ENCODE data around the gene BANF2. TPM values are rescaled to one million over a fixed set of nuclear protein-coding genes. Genes with fewer than 3 reads are reported as not detected.
"Not testable (repeated sequence)": the region's sequence is repeated elsewhere in the genome, so short reads cannot be mapped to it uniquely, and the experiment has no call there.

Gene BANF2
- total RNA-seq, 1 donor from 2014 or later = not detected

DNA sequence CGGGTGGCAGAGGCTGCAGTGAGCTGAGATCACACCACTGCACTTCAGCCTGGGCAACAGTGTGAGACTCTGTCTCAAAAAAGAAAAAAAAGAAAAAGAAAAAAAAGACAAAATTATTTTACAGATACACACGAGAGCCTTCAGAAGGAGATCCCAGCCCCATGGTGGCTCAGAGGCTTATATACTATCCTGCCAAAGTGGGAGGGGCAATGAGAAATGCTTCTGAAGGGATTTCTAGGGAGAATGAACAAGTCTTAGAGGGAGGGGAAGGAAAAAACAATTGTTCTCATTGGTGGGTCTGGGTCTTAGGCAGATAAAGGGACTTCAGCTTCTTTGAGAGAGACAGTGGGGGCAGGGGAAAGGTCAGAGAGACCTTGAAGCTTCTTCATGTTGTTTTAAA is 76.8 kb downstream of the BANF2 start:
- TF ChIP-seq, protein P1, sequence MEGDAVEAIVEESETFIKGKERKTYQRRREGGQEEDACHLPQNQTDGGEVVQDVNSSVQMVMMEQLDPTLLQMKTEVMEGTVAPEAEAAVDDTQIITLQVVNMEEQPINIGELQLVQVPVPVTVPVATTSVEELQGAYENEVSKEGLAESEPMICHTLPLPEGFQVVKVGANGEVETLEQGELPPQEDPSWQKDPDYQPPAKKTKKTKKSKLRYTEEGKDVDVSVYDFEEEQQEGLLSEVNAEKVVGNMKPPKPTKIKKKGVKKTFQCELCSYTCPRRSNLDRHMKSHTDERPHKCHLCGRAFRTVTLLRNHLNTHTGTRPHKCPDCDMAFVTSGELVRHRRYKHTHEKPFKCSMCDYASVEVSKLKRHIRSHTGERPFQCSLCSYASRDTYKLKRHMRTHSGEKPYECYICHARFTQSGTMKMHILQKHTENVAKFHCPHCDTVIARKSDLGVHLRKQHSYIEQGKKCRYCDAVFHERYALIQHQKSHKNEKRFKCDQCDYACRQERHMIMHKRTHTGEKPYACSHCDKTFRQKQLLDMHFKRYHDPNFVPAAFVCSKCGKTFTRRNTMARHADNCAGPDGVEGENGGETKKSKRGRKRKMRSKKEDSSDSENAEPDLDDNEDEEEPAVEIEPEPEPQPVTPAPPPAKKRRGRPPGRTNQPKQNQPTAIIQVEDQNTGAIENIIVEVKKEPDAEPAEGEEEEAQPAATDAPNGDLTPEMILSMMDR (IDR thresholded peaks at IDR 0.05; ENCODE audit: insufficient read depth, low read length, poor library complexity, severe bottlenecking) = no peak
- Histone ChIP-seq H3K36me3 (ENCODE audit: control insufficient read depth, insufficient read depth, low read length) (no peaks in the 10 kb centered on the region), H3K4me3 (ENCODE audit: low read depth, low read length) (no peak overlapping the region), H3K27me3 (ENCODE audit: control insufficient read depth, insufficient read depth, low read length) (peaks cover under 1% of the 10 kb centered on the region)
- DNase-seq (ENCODE audit: low read depth) = no peak

DNA sequence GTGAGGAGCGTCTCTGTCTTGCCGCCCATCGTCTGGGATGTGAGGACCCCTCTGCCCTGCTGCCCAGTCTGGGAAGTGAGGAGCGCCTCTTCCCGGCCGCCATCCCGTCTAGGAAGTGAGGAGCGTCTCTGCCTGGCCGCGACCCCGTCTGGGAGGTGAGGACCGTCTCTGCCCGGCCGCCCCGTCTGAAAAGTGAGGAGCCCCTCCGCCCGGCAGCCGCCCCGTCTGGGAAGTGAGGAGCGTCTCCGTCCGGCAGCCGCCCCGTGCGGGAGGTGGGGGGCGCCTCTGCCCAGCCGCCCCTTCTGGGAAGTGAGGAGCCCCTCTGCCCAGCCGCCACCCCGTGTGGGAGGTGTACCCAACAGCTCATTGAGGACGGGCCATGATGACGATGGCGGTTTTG is 79.2 kb downstream of the BANF2 start:
- H3K27me3 ChIP-seq (ENCODE audit: control insufficient read depth, insufficient read depth, low read length); H3K36me3 ChIP-seq (ENCODE audit: control insufficient read depth, insufficient read depth, low read length); DNase-seq (ENCODE audit: low read depth); H3K4me3 ChIP-seq (ENCODE audit: low read depth, low read length): not testable (repeated sequence)

DNA sequence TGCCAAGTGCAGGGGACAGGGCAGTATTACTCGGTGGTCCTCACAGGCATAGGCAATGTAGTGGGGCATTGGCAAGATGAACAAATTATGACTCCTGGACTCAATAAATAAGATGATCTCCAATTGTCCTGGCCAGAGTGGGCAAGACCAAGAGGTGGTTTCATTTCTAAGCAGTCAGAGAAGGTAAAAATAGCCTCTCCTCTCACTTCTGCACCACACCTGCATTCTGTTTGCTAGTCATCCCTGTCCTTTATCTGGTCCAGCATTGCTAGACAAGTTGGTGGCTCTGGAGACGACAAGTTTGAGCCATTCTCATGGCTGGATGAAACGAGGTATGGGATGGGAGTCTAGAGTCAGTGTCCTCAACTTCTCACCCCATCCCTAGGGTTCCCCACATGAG is 83.0 kb downstream of the BANF2 start:
- TF ChIP-seq, protein P1 (IDR thresholded peaks at IDR 0.05; ENCODE audit: insufficient read depth, low read length, poor library complexity, severe bottlenecking) = no peak
- Histone ChIP-seq H3K27me3 (ENCODE audit: control insufficient read depth, insufficient read depth, low read length) (no peaks in the 10 kb centered on the region), H3K36me3 (ENCODE audit: control insufficient read depth, insufficient read depth, low read length) (no peaks in the 10 kb centered on the region), H3K4me3 (ENCODE audit: low read depth, low read length) (no peak overlapping the region)
- DNase-seq (ENCODE audit: low read depth) = no peak

GRCh38 chr20:17783671-17784070 is 83.9 kb downstream of the BANF2 start:
- Histone ChIP-seq H3K4me3 (ENCODE audit: low read depth, low read length) (no peak overlapping the region), H3K27me3 (ENCODE audit: control insufficient read depth, insufficient read depth, low read length) (no peaks in the 10 kb centered on the region), H3K36me3 (ENCODE audit: control insufficient read depth, insufficient read depth, low read length) (no peaks in the 10 kb centered on the region)
- DNase-seq (ENCODE audit: low read depth) = no peak
- TF ChIP-seq, protein P1 (IDR thresholded peaks at IDR 0.05; ENCODE audit: insufficient read depth, low read length, poor library complexity, severe bottlenecking) = no peak

- DNase-seq (ENCODE audit: low read depth) = no peak
- TF ChIP-seq, protein P1 (IDR thresholded peaks at IDR 0.05; ENCODE audit: insufficient read depth, low read length, poor library complexity, severe bottlenecking) = no peak
- Histone ChIP-seq H3K27me3 (ENCODE audit: control insufficient read depth, insufficient read depth, low read length) (no peaks in the 10 kb centered on the region), H3K4me3 (ENCODE audit: low read depth, low read length) (no peak overlapping the region), H3K36me3 (ENCODE audit: control insufficient read depth, insufficient read depth, low read length) (no peaks in the 10 kb centered on the region)
Observed at GRCh38 chr20:17785007-17785406, 85.2 kb downstream of the BANF2 start.

Other genes with a start within 250 kb of the BANF2 start
- gene BFSP1, start 168.6 kb upstream of the BANF2 start, total RNA-seq = 2.1 and 4.5 TPM in 2 replicates
- 254 and 255 TPM in 2 replicates for gene DSTN, start 129.9 kb upstream of the BANF2 start, total RNA-seq
- 97.8 and 98.4 TPM in 2 replicates for gene RRBP1, start 17.7 kb upstream of the BANF2 start, total RNA-seq

All from kidney epithelial cell (primary cell).